HepG2 (cell line): ENCODE results near the gene ETF1. TPM values are rescaled to one million over a fixed set of nuclear protein-coding genes. Genes with fewer than 3 reads are reported as not detected.

Experiments used
- ATAC-seq: fragments of 200-7000 bp; cut with Tn5 transposase; 3 replicates; pipeline ENCODE4 v1.9.1; 2020; ENCODE audit warnings: mild to moderate bottlenecking, moderate library complexity
- BruUV-seq: library from RNA; stranded (reverse); fragments of 400-500 nt; replicated peaks from 2 replicates; lab custom pipeline; 2021; lab: Mats Ljungman, UMichigan
- CTCF ChIA-PET: fragments of 300-600 bp; formaldehyde crosslinking; extraction: SDS; loops from one replicate; lab custom pipeline; 2021; ENCODE audit warnings: low total read pairs, inconsistent platforms, low intra/inter-chr PET ratio; lab: Yijun Ruan, JAX
- POLR2A ChIA-PET: fragments of 350-600 bp; sonication (Branson Sonifier 250); formaldehyde crosslinking; loops from one replicate; lab custom pipeline; 2020; ENCODE audit warnings: antibody characterized with exemption, inconsistent platforms; lab: Yijun Ruan, JAX
- DNase-seq: peaks from one replicate; pipeline ENCODE4 v3.0.0-alpha.2; 2015; ENCODE audit warnings: low spot score
- FAIRE-seq: peaks from 3 replicates; lab custom pipeline; 2011; peaks lifted over from hg19 to GRCh38; lab: Jason Lieb, UNC
- H2AFZ ChIP-seq: one replicate; pipeline ENCODE4 v1.6.1; 2011; ENCODE audit warnings: low read length, inconsistent platforms
- H3K27ac ChIP-seq: fragments of 300-600 bp; 3 replicates; pipeline ENCODE4 v1.8.0; 2011; ENCODE audit warnings: mixed run types, mild to moderate bottlenecking, mixed read lengths, low read length, inconsistent platforms; ENCODE audit not compliant: insufficient read depth; ENCODE audit errors: extremely low read length
- H3K27me3 ChIP-seq, 2 experiments: fragments of 200-600 bp in 1 of 2; 2 replicates in 1 of 2; 3 replicates in 1 of 2; pipeline versions ENCODE4 v1.6.0 to v1.8.0; 2011; ENCODE audit warnings: low read length in 2 of 2, mild to moderate bottlenecking in 2 of 2, moderate library complexity in 2 of 2, inconsistent platforms in 1 of 2; ENCODE audit not compliant: insufficient read depth in 2 of 2, control insufficient read depth in 1 of 2
- H3K36me3 ChIP-seq, 2 experiments: fragments of 200-600 bp in 1 of 2; replicated peaks in 1 of 2; 2 replicates in 1 of 2; 3 replicates in 1 of 2; pipeline versions ENCODE4 v1.5.1 to v1.8.0; 2011; ENCODE audit warnings: low read length in 2 of 2, inconsistent platforms in 1 of 2; ENCODE audit not compliant: insufficient read depth in 2 of 2, control insufficient read depth in 1 of 2
- H3K4me1 ChIP-seq: 2 replicates; pipeline ENCODE4 v1.5.1; 2012; ENCODE audit warnings: low read length, inconsistent platforms; ENCODE audit not compliant: insufficient read depth
- H3K4me2 ChIP-seq: 2 replicates; pipeline ENCODE4 v1.6.0; 2011; ENCODE audit warnings: low read depth, low read length, inconsistent platforms
- H3K4me3 ChIP-seq, 3 experiments: fragments of 200-600 bp in 1 of 3; sonication (generic), shearing (Covaris generic) in 1 of 3; replicated peaks in 1 of 3; 2 replicates each; pipeline ENCODE4 v1.5.1; 2011 to 2016; ENCODE audit warnings: low read length in 3 of 3, inconsistent platforms in 2 of 3, low read depth in 2 of 3, mild to moderate bottlenecking in 2 of 3, control low read depth in 1 of 3, mixed read lengths in 1 of 3; ENCODE audit not compliant: insufficient read depth in 1 of 3
- H3K79me2 ChIP-seq: one replicate; pipeline ENCODE4 v1.6.1; 2011; ENCODE audit warnings: low read length, inconsistent platforms; ENCODE audit not compliant: insufficient read depth
- H3K9ac ChIP-seq: 2 replicates; pipeline ENCODE4 v1.6.0; 2011; ENCODE audit warnings: mild to moderate bottlenecking, low read depth, low read length, inconsistent platforms; ENCODE audit not compliant: insufficient read depth
- H3K9me3 ChIP-seq: 2 replicates; pipeline ENCODE4 v1.5.1; 2012; ENCODE audit warnings: mild to moderate bottlenecking, low read length
- H4K20me1 ChIP-seq: 2 replicates; pipeline ENCODE4 v1.6.0; 2011; ENCODE audit warnings: inconsistent platforms, mild to moderate bottlenecking, low read length, moderate library complexity; ENCODE audit not compliant: insufficient read depth
- GABPB1 ChIP-seq: IDR thresholded peaks from 2 replicates; pipeline ENCODE4 v1.6.1; 2016; ENCODE audit warnings: mild to moderate bottlenecking, missing genetic modification reagents, moderate library complexity, missing compliant biosample characterization
- HES4 ChIP-seq: sonication (generic); formaldehyde crosslinking; IDR thresholded peaks from 2 replicates; pipeline ENCODE4 v1.9.0; 2021; ENCODE audit warnings: mild to moderate bottlenecking, missing genetic modification reagents, borderline replicate concordance
- PRPF4 ChIP-seq: fragments of 200-400 bp; formaldehyde crosslinking; IDR thresholded peaks from 2 replicates; pipeline ENCODE4 v1.6.1; 2016; ENCODE audit warnings: low read length, low read depth; ENCODE audit not compliant: poor library complexity, severe bottlenecking
- SOX13 ChIP-seq, 3 experiments: fragments of 450-650 bp in 1 of 3; sonication (generic) in 1 of 3; formaldehyde crosslinking in 1 of 3; IDR thresholded peaks in 2 of 3; conservative IDR thresholded peaks in 1 of 3; 2 replicates each; pipeline versions ENCODE4 v1.5.0 to v1.6.1; 2016 to 2020; ENCODE audit warnings: antibody characterized with exemption in 1 of 3, mild to moderate bottlenecking in 1 of 3, missing compliant biosample characterization in 1 of 3, missing genetic modification reagents in 1 of 3, moderate library complexity in 1 of 3
- TOPORS ChIP-seq: sonication (generic); formaldehyde crosslinking; IDR thresholded peaks from 2 replicates; pipeline ENCODE4 v1.8.0; 2023; ENCODE audit warnings: mild to moderate bottlenecking, missing genetic modification reagents
- ZFP90 ChIP-seq: sonication (generic); formaldehyde crosslinking; IDR thresholded peaks from 2 replicates; pipeline ENCODE4 v1.8.0; 2022; ENCODE audit warnings: missing genetic modification reagents, mild to moderate bottlenecking, inconsistent platforms, borderline replicate concordance
- ZNF431 ChIP-seq: sonication (generic); formaldehyde crosslinking; IDR thresholded peaks from 2 replicates; pipeline ENCODE4 v1.9.0; 2022; ENCODE audit warnings: missing genetic modification reagents, low read depth, mild to moderate bottlenecking, borderline replicate concordance
- ZNF607 ChIP-seq: sonication (generic); formaldehyde crosslinking; IDR thresholded peaks from 2 replicates; pipeline ENCODE4 v1.5.1; 2020; ENCODE audit warnings: missing genetic modification reagents, mild to moderate bottlenecking, borderline replicate concordance
- in situ Hi-C: cut with HindIII; loops from 2 replicates; pipeline ENCODE4 v1.10.0; 2017; ENCODE audit warnings: low pct_unique_long_range_greater_than_20kb; ENCODE audit not compliant: extremely low pct_ligation_motif_present
- intact Hi-C: fragments of 100-400 bp; cut with micrococcal nuclease; formaldehyde crosslinking; loops from one replicate; pipeline ENCODE4 v1.10.0; 2022; ENCODE audit not compliant: unreplicated experiment
- polyA plus RNA-seq, 8 experiments: library from polyadenylated mRNA; depleted of rRNA in 3 of 8; stranded (reverse) in 7 of 8; unstranded in 1 of 8; fragments of >200 nt; fragmentation: Illumina TruSeq in 4 of 8; extraction: Trizol in 4 of 8; gene quantifications; 2 replicates each; pipeline versions ENCODE4 v1.2.1 to v1.2.3, GENCODE V29; 2011 to 2016; ENCODE audit warnings: low read depth in 4 of 8, missing spikeins in 1 of 8, mixed read lengths in 1 of 8; ENCODE audit not compliant: insufficient read depth in 1 of 8
- total RNA-seq, 5 experiments: library from RNA; depleted of rRNA; stranded (reverse); fragments of >200 nt; fragmentation: Illumina TruSeq; extraction: Trizol; gene quantifications; 2 replicates each; pipeline ENCODE4 v1.2.3, GENCODE V29; 2016; ENCODE audit warnings: low read depth in 1 of 5
- TF ChIP-seq, protein P1 (sequence below): fragments of 450-650 bp; IDR thresholded peaks from 2 replicates; pipeline ENCODE4 v1.6.1; 2017; ENCODE audit warnings: mild to moderate bottlenecking

The ETF1 gene
- total and polyA plus RNA-seq, 2 of the 13 experiments (the other 11 are each of a cell fraction or from before 2014, with no cell fraction given): 52.1 to 184 TPM

DNA sequence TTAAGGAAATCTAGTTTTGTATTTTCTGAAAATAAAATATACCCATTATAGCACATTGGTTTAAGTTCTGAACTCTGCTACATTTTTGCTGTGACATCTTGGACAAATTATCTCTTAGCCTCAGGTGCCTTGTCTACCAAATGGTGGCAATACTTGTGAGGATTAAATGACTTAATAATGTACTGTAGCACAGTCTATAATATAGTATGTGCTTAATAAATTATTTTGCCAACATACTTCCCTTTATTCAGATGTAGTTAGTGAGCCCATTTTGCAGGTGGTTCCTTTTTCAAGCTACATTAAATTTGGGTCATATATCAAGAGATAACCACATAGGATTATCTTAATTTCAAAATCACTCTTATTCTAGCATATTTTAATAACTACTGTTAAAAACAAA lies 3.2 kb downstream of the ETF1 start:
- peak overlapping the region; percentile 10 for H3K27ac ChIP-seq
- peaks cover 30% of the 10 kb centered on the region for H4K20me1 ChIP-seq
- no TSS peak for BruUV-seq
- FAIRE-seq (no peak), DNase-seq (no peak), ATAC-seq (no peak)
- no peaks in the 10 kb centered on the region; a peak in 1 of 5 replicates for H3K27me3 ChIP-seq
- no peak for TF ChIP-seq GABPB1
- TF ChIP-seq SOX13 (IDR thresholded peaks at IDR 0.05): no peak
- TF ChIP-seq SOX13 (CRISPR knock-in tag; conservative IDR thresholded peaks at IDR 0.05 in 1 of 2, IDR thresholded peaks at IDR 0.05 in 1 of 2): no peak
- TF ChIP-seq ZNF607 (CRISPR knock-in tag): no peak
- no peak for TF ChIP-seq ZNF431
- TF ChIP-seq ZFP90 (CRISPR knock-in tag): no peak
- no peak for TF ChIP-seq PRPF4
- no peak for TF ChIP-seq TOPORS (CRISPR knock-in tag)
- no peak for TF ChIP-seq HES4
- TF ChIP-seq, protein P1, sequence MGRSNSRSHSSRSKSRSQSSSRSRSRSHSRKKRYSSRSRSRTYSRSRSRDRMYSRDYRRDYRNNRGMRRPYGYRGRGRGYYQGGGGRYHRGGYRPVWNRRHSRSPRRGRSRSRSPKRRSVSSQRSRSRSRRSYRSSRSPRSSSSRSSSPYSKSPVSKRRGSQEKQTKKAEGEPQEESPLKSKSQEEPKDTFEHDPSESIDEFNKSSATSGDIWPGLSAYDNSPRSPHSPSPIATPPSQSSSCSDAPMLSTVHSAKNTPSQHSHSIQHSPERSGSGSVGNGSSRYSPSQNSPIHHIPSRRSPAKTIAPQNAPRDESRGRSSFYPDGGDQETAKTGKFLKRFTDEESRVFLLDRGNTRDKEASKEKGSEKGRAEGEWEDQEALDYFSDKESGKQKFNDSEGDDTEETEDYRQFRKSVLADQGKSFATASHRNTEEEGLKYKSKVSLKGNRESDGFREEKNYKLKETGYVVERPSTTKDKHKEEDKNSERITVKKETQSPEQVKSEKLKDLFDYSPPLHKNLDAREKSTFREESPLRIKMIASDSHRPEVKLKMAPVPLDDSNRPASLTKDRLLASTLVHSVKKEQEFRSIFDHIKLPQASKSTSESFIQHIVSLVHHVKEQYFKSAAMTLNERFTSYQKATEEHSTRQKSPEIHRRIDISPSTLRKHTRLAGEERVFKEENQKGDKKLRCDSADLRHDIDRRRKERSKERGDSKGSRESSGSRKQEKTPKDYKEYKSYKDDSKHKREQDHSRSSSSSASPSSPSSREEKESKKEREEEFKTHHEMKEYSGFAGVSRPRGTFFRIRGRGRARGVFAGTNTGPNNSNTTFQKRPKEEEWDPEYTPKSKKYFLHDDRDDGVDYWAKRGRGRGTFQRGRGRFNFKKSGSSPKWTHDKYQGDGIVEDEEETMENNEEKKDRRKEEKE: no peak
- H2AFZ ChIP-seq: no peak overlapping the region
- peak overlapping the region in 2 of 3 experiments; percentile 3 to 94; a peak in 3 of 6 replicates for H3K4me3 ChIP-seq
- H3K36me3 ChIP-seq: peaks cover 0 to 1% of the 10 kb centered on the region in 2 experiments; a peak in 1 of 5 replicates
- H3K4me2 ChIP-seq: peak overlapping the region; percentile 91
- H3K9ac ChIP-seq: peak overlapping the region; percentile 98; the same call in 1 of the 2 replicates
- in situ Hi-C loops (loop anchor here (5.0 kb wide), 1 partner anchor 77 kb away; no protein-coding TSS in a partner anchor), intact Hi-C loops (loop anchor here (5.0 to 10.0 kb wide), 2 partner anchors 32 to 205 kb away; partner anchors contain the start of genes CDC25C and FAM53C)
- ChIA-PET CTCF (no interaction called here), POLR2A (no interaction called here)
- H3K79me2 ChIP-seq: peaks cover 87% of the 10 kb centered on the region
- H3K4me1 ChIP-seq: peaks cover 67% of the 10 kb centered on the region
- H3K9me3 ChIP-seq: no peaks in the 10 kb centered on the region
